Progenitor cell of endocrine pancreas (in vitro differentiated cells): ENCODE results near the gene PRDM16. TPM values are rescaled to one million over a fixed set of nuclear protein-coding genes. Genes with fewer than 3 reads are reported as not detected.

Experiments used
- DNase-seq: peaks from one replicate; pipeline ENCODE4 v3.0.0; 2021; ENCODE audit warnings: low spot score; ENCODE audit not compliant: unreplicated experiment
- H3K27ac Mint-ChIP-seq: 2 replicates; pipeline ENCODE4 v1.8.0; 2021; ENCODE audit warnings: mild to moderate bottlenecking, moderate library complexity, mixed read lengths
- H3K27me3 Mint-ChIP-seq: 2 replicates; pipeline ENCODE4 v1.8.0; 2021; ENCODE audit warnings: mixed read lengths
- H3K36me3 Mint-ChIP-seq: 2 replicates; pipeline ENCODE4 v1.8.0; 2022; ENCODE audit warnings: mixed read lengths; ENCODE audit not compliant: insufficient read depth
- H3K4me1 Mint-ChIP-seq: 2 replicates; pipeline ENCODE4 v1.8.0; 2021; ENCODE audit warnings: low read depth, mixed read lengths
- H3K4me3 Mint-ChIP-seq: 2 replicates; pipeline ENCODE4 v1.8.0; 2021; ENCODE audit warnings: low read depth, mild to moderate bottlenecking, moderate library complexity, mixed read lengths
- H3K9me3 Mint-ChIP-seq: 2 replicates; pipeline ENCODE4 v1.8.0; 2021; ENCODE audit warnings: low read depth, mixed read lengths
- total RNA-seq: library from RNA; stranded (reverse); gene quantifications from 2 replicates; pipeline ENCODE4 v1.2.1, GENCODE V29; 2021
- TF ChIP-seq, protein P1 (sequence below): fragments of 200-600 bp; sonication (generic); IDR thresholded peaks from one replicate; pipeline ENCODE4 v1.5.0; 2021; ENCODE audit warnings: antibody characterized with exemption, mild to moderate bottlenecking; ENCODE audit not compliant: unreplicated experiment

The PRDM16 gene
- total RNA-seq, 1 donor from 2014 or later, result 69.1 TPM

- peaks cover 12% of the 10 kb centered on the region for H3K36me3 Mint-ChIP-seq
- H3K27me3 Mint-ChIP-seq, result no peaks in the 10 kb centered on the region
- TF ChIP-seq, protein P1, sequence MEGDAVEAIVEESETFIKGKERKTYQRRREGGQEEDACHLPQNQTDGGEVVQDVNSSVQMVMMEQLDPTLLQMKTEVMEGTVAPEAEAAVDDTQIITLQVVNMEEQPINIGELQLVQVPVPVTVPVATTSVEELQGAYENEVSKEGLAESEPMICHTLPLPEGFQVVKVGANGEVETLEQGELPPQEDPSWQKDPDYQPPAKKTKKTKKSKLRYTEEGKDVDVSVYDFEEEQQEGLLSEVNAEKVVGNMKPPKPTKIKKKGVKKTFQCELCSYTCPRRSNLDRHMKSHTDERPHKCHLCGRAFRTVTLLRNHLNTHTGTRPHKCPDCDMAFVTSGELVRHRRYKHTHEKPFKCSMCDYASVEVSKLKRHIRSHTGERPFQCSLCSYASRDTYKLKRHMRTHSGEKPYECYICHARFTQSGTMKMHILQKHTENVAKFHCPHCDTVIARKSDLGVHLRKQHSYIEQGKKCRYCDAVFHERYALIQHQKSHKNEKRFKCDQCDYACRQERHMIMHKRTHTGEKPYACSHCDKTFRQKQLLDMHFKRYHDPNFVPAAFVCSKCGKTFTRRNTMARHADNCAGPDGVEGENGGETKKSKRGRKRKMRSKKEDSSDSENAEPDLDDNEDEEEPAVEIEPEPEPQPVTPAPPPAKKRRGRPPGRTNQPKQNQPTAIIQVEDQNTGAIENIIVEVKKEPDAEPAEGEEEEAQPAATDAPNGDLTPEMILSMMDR, result no peak
- no peak overlapping the region for H3K4me3 Mint-ChIP-seq
- no peak overlapping the region for H3K27ac Mint-ChIP-seq
- DNase-seq, result no peak
- peaks cover 6% of the 10 kb centered on the region for H3K4me1 Mint-ChIP-seq
- no peaks in the 10 kb centered on the region for H3K9me3 Mint-ChIP-seq
Measured at GRCh38 chr1:3427711-3428704, 359.0 kb downstream of the PRDM16 start.

GRCh38 chr1:3428899-3429298, 359.9 kb downstream of the PRDM16 start:
- no peak overlapping the region for H3K4me3 Mint-ChIP-seq
- no peak overlapping the region for H3K27ac Mint-ChIP-seq
- no peak for DNase-seq
- H3K27me3 Mint-ChIP-seq, result no peaks in the 10 kb centered on the region
- TF ChIP-seq, protein P1, result no peak
- peaks cover 6% of the 10 kb centered on the region for H3K4me1 Mint-ChIP-seq
- no peaks in the 10 kb centered on the region for H3K9me3 Mint-ChIP-seq
- peaks cover 16% of the 10 kb centered on the region for H3K36me3 Mint-ChIP-seq

GRCh38 chr1:3429320-3429719, 360.3 kb downstream of the PRDM16 start:
- Mint-ChIP-seq H3K9me3 (no peaks in the 10 kb centered on the region), H3K4me3 (no peak overlapping the region), H3K27me3 (no peaks in the 10 kb centered on the region), H3K27ac (no peak overlapping the region), H3K36me3 (peaks cover 17% of the 10 kb centered on the region), H3K4me1 (peaks cover 3% of the 10 kb centered on the region)
- TF ChIP-seq, protein P1, result no peak
- DNase-seq, result no peak

DNA sequence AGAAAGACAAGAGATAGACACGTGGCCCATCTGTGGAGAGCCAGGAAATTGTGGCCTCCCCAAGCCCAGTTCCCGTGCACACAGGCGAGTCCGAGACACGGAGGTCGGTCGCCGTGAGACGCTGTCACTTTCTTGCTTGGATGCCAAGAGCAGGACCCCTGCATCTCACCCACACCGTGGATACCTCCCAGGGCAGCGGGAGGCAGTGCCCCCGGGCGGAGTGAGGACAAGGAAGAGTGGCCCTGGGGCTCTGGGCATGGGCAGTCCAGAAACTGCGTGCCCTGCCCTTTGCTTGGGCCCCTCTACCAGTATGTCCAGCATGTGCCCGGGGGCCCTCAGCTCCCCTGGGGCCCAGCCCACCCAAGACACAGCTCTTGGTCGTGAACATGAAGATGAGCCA, 360.8 kb downstream of the PRDM16 start:
- no peaks in the 10 kb centered on the region for H3K27me3 Mint-ChIP-seq
- TF ChIP-seq, protein P1, result no peak
- H3K4me3 Mint-ChIP-seq, result no peak overlapping the region
- DNase-seq, result no peak
- no peak overlapping the region for H3K27ac Mint-ChIP-seq
- H3K4me1 Mint-ChIP-seq, result no peaks in the 10 kb centered on the region
- no peaks in the 10 kb centered on the region for H3K9me3 Mint-ChIP-seq
- H3K36me3 Mint-ChIP-seq, result peaks cover 18% of the 10 kb centered on the region

DNA sequence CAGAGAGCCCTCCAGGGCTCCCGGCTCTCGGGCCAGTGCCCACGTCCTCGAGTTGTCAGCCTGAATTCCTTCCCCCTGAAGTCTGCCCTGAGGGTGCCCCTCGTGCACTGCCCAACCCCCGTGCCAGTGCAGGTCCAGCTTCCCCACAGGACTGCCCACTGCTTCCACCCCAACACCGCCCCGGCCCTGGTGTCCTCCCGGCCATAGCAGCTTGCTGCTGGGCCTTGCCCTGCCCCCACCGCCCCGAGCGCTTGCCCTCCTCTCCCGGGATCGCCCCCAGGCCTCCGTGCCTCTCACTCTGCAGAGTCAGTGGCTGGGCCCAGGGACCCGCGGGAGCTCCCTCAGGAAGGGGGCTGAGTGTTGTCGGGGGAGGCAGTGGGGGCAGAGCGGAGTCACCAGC, 361.4 kb downstream of the PRDM16 start:
- Mint-ChIP-seq H3K4me3 (no peak overlapping the region), H3K27ac (no peak overlapping the region), H3K27me3 (no peaks in the 10 kb centered on the region), H3K9me3 (no peaks in the 10 kb centered on the region), H3K4me1 (no peaks in the 10 kb centered on the region), H3K36me3 (peaks cover 21% of the 10 kb centered on the region)
- DNase-seq, result no peak
- TF ChIP-seq, protein P1, result no peak
